GM21447 (cell line): Measurements from ENCODE around the gene VGLL3.
"Not testable (repeated sequence)": the region's sequence is repeated elsewhere in the genome, so short reads cannot be mapped to it uniquely, and the experiment has no call there.

Source experiments
- ATAC-seq: cut with Tn5 transposase; IDR thresholded peaks from one replicate; pipeline ENCODE4 v1.9.1; 2021; ENCODE audit not compliant: unreplicated experiment

The VGLL3 gene, protein sequence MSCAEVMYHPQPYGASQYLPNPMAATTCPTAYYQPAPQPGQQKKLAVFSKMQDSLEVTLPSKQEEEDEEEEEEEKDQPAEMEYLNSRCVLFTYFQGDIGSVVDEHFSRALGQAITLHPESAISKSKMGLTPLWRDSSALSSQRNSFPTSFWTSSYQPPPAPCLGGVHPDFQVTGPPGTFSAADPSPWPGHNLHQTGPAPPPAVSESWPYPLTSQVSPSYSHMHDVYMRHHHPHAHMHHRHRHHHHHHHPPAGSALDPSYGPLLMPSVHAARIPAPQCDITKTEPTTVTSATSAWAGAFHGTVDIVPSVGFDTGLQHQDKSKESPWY

DNA sequence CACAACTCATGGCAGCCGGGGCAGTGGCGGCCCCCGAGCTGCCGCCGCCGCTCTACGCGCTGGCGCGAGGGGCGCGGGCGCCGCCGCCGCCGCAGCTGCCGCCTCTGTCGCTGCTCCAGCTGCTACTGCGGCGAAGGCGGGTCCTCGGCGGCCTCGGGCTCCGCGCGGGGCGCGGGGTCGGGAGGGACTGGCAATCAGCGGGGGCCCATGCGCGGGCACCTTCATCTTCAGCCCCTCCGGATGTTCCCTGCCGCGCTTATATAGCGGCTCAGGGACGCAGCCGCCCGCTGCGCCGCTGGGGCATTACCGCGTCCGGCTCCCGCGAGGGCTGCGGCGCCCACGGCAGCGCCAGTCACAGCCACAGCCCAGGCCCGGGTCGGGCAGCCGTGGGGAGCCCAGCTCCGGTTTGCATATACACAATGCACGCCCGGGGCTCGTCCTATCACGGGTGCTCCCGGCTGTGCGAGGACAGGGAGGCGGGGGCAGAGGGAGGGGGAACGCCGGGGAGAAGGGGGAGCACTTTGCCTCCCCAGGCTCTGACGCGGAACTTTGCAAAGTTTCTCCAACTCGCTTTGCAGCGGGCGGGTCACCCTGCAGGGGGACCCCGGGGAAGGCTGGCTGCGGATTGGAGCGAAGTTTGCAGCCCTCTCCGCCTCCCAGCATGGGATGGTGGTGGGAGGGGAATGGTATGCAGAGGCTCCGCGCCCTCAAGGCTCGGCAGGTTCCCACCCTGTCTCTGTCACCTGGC, at the start of gene VGLL3:
Gene VGLL3 (minus strand): TSS at position 416 of the 748 bp plus-strand sequence. CDS start 406 bp downstream, at position 10.
- no peak for ATAC-seq

GRCh38 chr3:87037652-87038051, 46.7 kb upstream of the VGLL3 start:
- no peak for ATAC-seq

DNA sequence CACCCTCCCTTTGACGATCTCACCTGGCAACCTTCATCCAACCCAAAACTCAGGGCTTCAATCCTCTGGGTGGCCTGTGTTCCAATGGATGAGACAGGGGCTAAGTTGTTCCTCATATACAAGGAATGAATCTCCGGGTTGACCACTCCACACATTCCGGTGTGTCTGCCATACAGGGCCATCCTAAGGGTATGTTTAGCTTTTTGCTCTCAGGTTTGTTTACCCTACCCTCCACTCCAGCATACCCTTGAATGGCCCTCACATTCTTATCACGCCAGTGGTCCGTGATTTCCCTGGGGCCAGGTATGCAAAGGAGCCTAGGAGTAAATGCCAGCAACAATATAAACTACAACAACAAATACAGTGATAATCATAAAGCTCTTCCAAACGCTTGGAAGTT, 45.7 kb upstream of the VGLL3 start:
- no peak for ATAC-seq

DNA sequence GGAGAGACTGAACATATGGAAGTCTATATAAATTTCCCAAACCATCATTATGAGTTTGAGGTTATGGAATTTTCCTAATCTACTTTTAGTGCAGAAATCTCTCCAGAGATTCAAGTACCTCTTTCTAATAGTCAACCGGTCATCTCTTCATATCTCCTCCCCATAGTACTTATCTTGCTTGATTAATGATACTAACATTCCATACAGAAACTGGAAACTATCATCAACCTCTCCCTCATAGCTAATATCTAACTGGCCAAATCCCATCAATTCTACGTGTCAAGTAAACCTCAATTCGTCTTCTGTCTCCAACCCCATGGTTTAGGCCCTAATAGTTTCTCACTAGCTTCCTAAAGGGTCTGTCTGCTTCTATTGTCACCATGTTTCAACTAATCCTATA, 44.4 kb upstream of the VGLL3 start:
- ATAC-seq, result no peak

- no peak for ATAC-seq
Measured at GRCh38 chr3:87033205-87033604, 42.3 kb upstream of the VGLL3 start.

- ATAC-seq, result no peak
Measured at GRCh38 chr3:87025661-87026645, 35.0 kb upstream of the VGLL3 start.

- ATAC-seq, result not testable (repeated sequence)
Measured at GRCh38 chr3:87017370-87017769, 26.4 kb upstream of the VGLL3 start.

DNA sequence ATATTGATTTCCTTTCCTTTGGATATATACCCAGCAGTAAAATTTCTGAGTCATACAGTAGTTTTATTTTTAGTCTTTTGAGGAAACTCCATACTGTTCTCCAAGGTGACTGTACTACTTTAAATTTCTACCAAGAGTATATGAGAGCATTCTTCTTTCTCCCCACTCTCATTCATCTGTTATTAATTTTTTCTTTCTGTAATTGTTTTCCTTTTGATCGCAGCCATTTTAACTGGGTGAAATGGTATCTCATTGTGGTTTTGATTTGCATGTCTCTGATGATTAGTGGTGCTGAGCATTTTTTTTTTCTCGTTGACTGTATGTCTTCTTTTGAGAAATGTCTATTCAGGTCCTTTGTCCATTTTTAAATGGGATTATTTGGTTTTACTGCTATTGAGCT, 18.3 kb upstream of the VGLL3 start:
- no peak for ATAC-seq

- ATAC-seq, result no peak
Measured at GRCh38 chr3:87006844-87007439, 16.0 kb upstream of the VGLL3 start.

DNA sequence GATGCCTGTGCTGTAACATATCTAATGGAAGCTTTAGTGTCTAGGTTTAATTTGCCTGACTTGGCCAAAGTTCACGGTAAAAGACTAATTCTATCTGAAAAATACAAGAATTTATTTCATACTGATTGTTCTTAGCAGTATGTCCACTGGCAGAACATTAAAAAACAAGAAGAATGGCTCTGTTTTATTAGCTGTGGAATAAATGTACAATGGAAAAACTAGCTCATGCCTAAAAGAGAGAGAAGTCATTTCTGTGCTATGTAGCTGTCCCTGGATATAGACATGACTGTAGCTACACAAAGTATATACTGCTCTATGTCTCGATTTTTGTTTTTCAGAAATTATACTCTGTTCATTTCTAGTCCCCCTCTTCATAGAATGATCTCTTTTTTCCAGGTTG, 13.9 kb upstream of the VGLL3 start:
- ATAC-seq, result no peak

- no peak for ATAC-seq
Measured at GRCh38 chr3:87002346-87002745, 11.4 kb upstream of the VGLL3 start.

GRCh38 chr3:87001473-87002098, 10.6 kb upstream of the VGLL3 start:
- ATAC-seq, result no peak

GRCh38 chr3:87000940-87001339, 10.0 kb upstream of the VGLL3 start:
- ATAC-seq, result no peak

- ATAC-seq, result no peak
Measured at GRCh38 chr3:86998569-86998968, 7.6 kb upstream of the VGLL3 start.

- no peak for ATAC-seq
Measured at GRCh38 chr3:86996261-86996955, 5.5 kb upstream of the VGLL3 start.

DNA sequence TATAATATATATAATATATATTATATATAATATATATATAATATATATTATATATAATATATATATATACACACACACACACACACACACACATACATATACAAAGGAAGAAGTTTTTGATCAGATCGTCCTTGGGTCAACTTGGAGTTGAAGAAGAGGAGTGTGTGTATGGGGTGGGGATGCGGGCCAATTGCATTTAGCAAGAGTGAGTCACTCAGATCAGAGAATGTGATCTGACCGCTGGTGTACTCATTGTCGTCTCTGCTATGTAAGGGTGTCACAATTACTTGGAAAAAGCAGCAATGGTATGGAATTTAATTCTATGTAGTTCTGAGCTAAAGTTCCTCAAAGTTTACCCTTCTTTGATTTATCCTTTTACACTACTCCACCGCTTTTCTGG, 4.6 kb upstream of the VGLL3 start:
- no peak for ATAC-seq

DNA sequence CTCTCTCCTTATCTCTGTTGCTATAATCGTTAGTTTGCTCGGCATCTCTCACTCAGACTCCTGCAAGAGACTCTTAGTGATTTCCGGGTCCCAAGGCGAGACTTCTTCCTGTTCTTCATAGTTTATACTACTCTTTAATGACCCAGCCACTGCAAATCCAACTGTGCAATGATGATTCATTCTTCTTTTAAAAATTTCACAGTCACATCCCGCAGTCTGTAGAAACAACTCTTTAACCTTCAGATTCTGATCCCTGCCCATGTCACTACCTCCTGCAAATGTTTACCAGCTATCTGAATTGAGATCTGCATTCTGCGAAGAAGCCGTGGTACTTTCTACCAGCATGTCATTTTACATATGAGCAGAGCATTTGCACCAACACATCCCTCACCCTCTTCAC, 2.8 kb upstream of the VGLL3 start:
- ATAC-seq, result no peak

- ATAC-seq, result no peak
Measured at GRCh38 chr3:86991840-86992435, 989 bp upstream of the VGLL3 start.

DNA sequence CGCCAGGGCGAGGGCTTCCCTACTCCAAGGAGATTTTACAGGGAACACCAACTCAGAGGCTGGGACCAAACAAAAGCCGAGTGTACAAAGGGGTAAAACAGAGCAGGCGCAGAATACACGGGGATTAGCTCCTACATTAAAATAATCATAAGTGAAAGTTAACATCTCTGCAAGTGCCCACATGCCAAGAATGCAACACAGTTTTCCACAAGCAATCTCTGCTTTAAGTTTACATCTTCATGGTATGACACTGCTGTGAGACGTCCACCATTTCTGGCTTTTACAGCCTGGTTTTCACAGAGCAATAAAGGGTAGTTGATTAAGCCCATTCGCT, 500 bp upstream of the VGLL3 start:
- no peak for ATAC-seq
